Right lobe of liver (tissue), 6 donors: ENCODE results near the gene MEA1. TPM values are rescaled to one million over a fixed set of nuclear protein-coding genes. Genes with fewer than 3 reads are reported as not detected.
A peak's percentile ranks its signal among the peaks of the same experiment; 100 is the strongest.

Experiments used
- ATAC-seq, 4 donors: fragments of 200-7000 bp; cut with Tn5 transposase; one replicate each; pipeline ENCODE4 v1.9.1; 2020; ENCODE audit warnings: mild to moderate bottlenecking in 4 of 4, moderate library complexity in 4 of 4
- DNase-seq, 3 donors: peaks; one replicate each; pipeline ENCODE4 v3.0.0-alpha.2; 2020
- H3K27ac ChIP-seq, 3 donors: fragments of 200-600 bp; one replicate each; pipeline ENCODE4 v1.8.0; 2022
- H3K27me3 ChIP-seq, 2 donors: fragments of 200-600 bp; one replicate each; pipeline ENCODE4 v1.8.0; 2022
- H3K36me3 ChIP-seq, 4 donors: fragments of 200-600 bp; sonication (generic) in 1 of 4; one replicate each; pipeline versions ENCODE4 v1.5.1 to v1.8.0; 2017 to 2022; ENCODE audit warnings: control low read depth in 1 of 4
- H3K4me1 ChIP-seq, 4 donors: fragments of 200-600 bp; sonication (generic) in 1 of 4; one replicate each; pipeline versions ENCODE4 v1.5.1 to v1.8.0; 2017 to 2022; ENCODE audit warnings: control low read depth in 1 of 4
- H3K4me3 ChIP-seq, 3 donors: fragments of 200-600 bp; one replicate each; pipeline ENCODE4 v1.8.0; 2022
- H3K9me3 ChIP-seq, 4 donors: fragments of 200-600 bp; sonication (generic) in 1 of 4; one replicate each; pipeline versions ENCODE4 v1.5.1 to v1.8.0; 2017 to 2022; ENCODE audit warnings: control low read depth in 1 of 4
- CTCF ChIP-seq, 4 donors: fragments of 200-600 bp in 3 of 4; fragments of 450-650 bp in 1 of 4; IDR thresholded peaks; one replicate each; pipeline versions ENCODE4 v1.5.1 to v1.8.0; 2016 to 2022; ENCODE audit warnings: antibody characterized with exemption in 4 of 4, mild to moderate bottlenecking in 2 of 4
- POLR2A ChIP-seq: fragments of 450-650 bp; IDR thresholded peaks from one replicate; pipeline ENCODE4 v1.6.1; 2017; ENCODE audit warnings: antibody characterized with exemption, mild to moderate bottlenecking
- WGBS: methylation state at CpG from one replicate; pipeline ENCODE4 v1.1.6; 2018; ENCODE audit warnings: low coverage, low lambda C conversion rate; ENCODE audit not compliant: insufficient coverage; ENCODE audit errors: missing lambda C conversion rate; 5-methylcytosine and 5-hydroxymethylcytosine counted together
- intact Hi-C, 2 donors: fragments of 100-400 bp; cut with DNase I; formaldehyde crosslinking; loops; one replicate each; pipeline versions ENCODE4 v1.11.2 to v1.14.1; 2022
- total RNA-seq, 6 experiments: library from RNA; depleted of rRNA in 2 of 6; stranded (reverse); fragments of >200 nt in 2 of 6; fragmentation: NEBNext Ultra II Directional in 3 of 6; extraction: Animal tissue kit (Norgen Biotek cat#: 25700) in 3 of 6; gene quantifications; one replicate each; pipeline versions ENCODE4 v1.1.0 to v1.2.4, GENCODE V29; 2016 to 2023
- donor health status: DM: no; HTN: yes; CAD: no.
- donor health status: DM: no; HTN: no; CAD: no.
- donor health status: DM: no; HTN: no; CAD: no.
- donor health status: DM: no; HTN: yes; CAD: no.
- donor health status: DM: no; HTN: yes; CAD: no.

MEA1 gene
- total RNA-seq, 6 experiments from 2014 or later: 19.1 to 39.1 (median 25.2) TPM

- Histone ChIP-seq H3K4me3 (no peak overlapping the region), H3K27me3 (no peaks in the 10 kb centered on the region), H3K4me1 (peaks cover 0 to 11% (median 0%) of the 10 kb centered on the region in 4 donors), H3K27ac (no peak overlapping the region), H3K9me3 (no peaks in the 10 kb centered on the region), H3K36me3 (peaks cover 0 to 46% (median 14%) of the 10 kb centered on the region in 4 donors)
- 90% methylated on average over 2 of the region's 4 CpGs for WGBS
- ATAC-seq: no peak
- intact Hi-C loops: no loop called here
- DNase-seq: no peak
- TF ChIP-seq POLR2A (no peak), CTCF (IDR thresholded peaks at IDR 0.05) (no peak)
These were observed 18.6 kb upstream of the MEA1 start for GRCh38 chr6:43032326-43032725.

- 92% methylated on average over 5 of the region's 9 CpGs for WGBS
- Histone ChIP-seq H3K27me3 (no peaks in the 10 kb centered on the region), H3K36me3 (peaks cover 0 to 73% (median 28%) of the 10 kb centered on the region in 4 donors), H3K4me1 (no peaks in the 10 kb centered on the region), H3K9me3 (no peaks in the 10 kb centered on the region), H3K27ac (no peak overlapping the region), H3K4me3 (no peak overlapping the region)
- DNase-seq (no peak), ATAC-seq (no peak)
- no peak for TF ChIP-seq CTCF (IDR thresholded peaks at IDR 0.05)
- no peak for TF ChIP-seq POLR2A
- intact Hi-C loops: no loop called here
These were observed 15.4 kb upstream of the MEA1 start for GRCh38 chr6:43029120-43029519.

DNA sequence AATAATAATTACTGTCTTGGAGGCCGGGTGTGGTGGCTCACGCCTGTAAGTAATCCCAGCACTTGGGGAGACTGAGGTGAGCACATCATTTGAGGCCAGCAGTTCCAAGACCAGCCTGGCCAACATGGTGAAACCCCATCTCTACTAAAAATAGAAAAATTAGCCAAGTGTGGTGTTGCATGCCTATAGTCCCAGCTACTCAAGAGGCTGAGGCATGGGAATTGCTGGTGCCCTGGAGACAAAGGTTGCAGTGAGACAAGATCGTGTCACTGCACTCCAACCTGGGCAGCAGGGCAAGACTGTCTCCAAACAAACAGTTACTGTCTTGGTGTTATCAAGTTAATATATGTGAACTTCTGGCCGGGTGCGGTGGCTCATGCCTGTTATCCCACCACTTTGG, 12.6 kb upstream of the MEA1 start:
- Histone ChIP-seq H3K4me3 (no peak overlapping the region), H3K36me3 (peaks cover 0 to 63% (median 28%) of the 10 kb centered on the region in 4 donors), H3K27ac (no peak overlapping the region), H3K27me3 (no peaks in the 10 kb centered on the region), H3K4me1 (peaks cover 0 to 4% (median 0%) of the 10 kb centered on the region in 4 donors), H3K9me3 (no peaks in the 10 kb centered on the region)
- no peak for ATAC-seq
- intact Hi-C loops: no loop called here
- 98% methylated on average over 5 of the region's 5 CpGs for WGBS
- no peak for DNase-seq
- no peak for TF ChIP-seq POLR2A
- no peak for TF ChIP-seq CTCF (IDR thresholded peaks at IDR 0.05)

GRCh38 chr6:43024436-43024835, 10.7 kb upstream of the MEA1 start:
- TF ChIP-seq POLR2A: no peak
- H3K27ac ChIP-seq: no peak overlapping the region
- H3K36me3 ChIP-seq: peaks cover 0 to 48% (median 25%) of the 10 kb centered on the region in 4 donors
- ATAC-seq: no peak
- no peak for DNase-seq
- intact Hi-C loops: no loop called here
- no peak overlapping the region for H3K4me3 ChIP-seq
- no peaks in the 10 kb centered on the region for H3K27me3 ChIP-seq
- WGBS: 80% methylated on average over 2 of the region's 2 CpGs
- no peaks in the 10 kb centered on the region for H3K9me3 ChIP-seq
- peaks cover 0 to 8% (median 2%) of the 10 kb centered on the region in 4 donors for H3K4me1 ChIP-seq

DNA sequence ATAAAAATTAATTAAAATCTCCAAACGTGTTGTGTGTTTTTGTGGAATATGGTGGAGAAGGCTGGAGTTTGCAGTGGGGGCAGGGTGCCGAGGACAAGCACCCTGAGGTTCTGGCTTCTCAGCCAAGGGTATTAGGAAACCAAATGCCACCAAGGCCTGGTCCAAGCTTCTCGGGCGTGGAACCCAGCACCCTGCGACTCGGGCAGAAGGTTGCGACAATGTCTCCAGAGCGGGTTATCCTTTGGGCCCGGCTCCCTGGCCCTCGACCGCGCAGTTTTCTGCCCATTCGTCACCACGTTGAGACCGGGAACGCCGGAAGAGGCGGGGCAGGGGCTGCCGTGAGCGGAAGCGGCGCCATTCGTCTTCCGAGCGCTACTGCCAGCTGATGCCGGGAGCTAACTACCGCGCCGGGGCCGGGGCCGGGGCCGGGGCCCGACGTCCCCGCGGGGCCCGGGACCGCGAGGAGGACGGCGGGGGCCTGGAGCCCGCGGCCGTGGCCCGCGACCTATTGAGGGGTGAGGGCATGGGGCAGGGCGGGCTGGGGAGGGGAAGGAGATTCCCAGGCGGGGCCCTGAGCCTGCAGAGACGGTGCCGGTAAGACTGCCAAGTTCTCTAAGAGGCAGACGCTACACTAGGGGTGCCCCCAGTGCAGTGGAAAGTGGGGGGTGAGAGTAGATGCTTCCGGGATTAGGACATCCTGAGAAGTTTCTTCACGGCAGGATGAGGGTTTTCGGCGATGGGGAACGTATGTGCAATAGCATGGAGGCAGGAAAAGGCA, 7.7 kb upstream of the MEA1 start, which contains the start of gene RRP36:
Gene RRP36 (plus strand): TSS at position 354 of the 778 bp plus-strand sequence. CDS start 32 bp downstream, at position 386.
- peak; percentile 88 to 96 (median 93) for ATAC-seq
- Histone ChIP-seq H3K27me3 (no peaks in the 10 kb centered on the region), H3K4me1 (peaks cover 0 to 12% (median 2%) of the 10 kb centered on the region in 4 donors), H3K27ac (peak within 1 kb of the TSS; percentile 16 to 81 (median 57)), H3K36me3 (peaks cover 0 to 42% (median 16%) of the 10 kb centered on the region in 4 donors), H3K9me3 (no peaks in the 10 kb centered on the region), H3K4me3 (peak within 1 kb of the TSS; percentile 88 to 96 (median 95))
- DNase-seq: peak; percentile 82 to 88 (median 86)
- intact Hi-C loops: no loop called here
- TF ChIP-seq CTCF (IDR thresholded peaks at IDR 0.05) (no peak), POLR2A (peak; percentile 61)
- WGBS: 0% methylated on average over 9 of the region's 56 CpGs
